Measurements from ENCODE around the gene CLCN3.

DNA sequence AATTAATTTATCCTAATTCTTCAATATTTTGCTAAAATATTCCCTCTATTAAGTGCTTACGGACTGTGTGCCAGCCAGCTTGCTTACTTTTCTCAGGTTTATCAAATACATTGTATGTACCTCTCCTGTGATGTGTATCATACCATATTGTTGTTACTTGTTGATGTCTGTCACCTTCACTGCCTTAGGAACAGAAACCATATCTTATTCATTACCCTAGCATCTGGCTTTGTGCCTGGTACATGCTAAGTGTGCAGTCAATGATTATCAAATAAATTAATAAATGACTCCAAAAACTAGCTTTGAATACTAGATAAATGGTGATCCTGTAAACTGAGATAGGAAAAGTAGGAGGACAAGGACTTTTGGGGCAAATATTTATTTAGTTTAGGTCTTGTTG is 6.9 kb downstream of the CLCN3 start:
- TF ChIP-seq, protein P1, sequence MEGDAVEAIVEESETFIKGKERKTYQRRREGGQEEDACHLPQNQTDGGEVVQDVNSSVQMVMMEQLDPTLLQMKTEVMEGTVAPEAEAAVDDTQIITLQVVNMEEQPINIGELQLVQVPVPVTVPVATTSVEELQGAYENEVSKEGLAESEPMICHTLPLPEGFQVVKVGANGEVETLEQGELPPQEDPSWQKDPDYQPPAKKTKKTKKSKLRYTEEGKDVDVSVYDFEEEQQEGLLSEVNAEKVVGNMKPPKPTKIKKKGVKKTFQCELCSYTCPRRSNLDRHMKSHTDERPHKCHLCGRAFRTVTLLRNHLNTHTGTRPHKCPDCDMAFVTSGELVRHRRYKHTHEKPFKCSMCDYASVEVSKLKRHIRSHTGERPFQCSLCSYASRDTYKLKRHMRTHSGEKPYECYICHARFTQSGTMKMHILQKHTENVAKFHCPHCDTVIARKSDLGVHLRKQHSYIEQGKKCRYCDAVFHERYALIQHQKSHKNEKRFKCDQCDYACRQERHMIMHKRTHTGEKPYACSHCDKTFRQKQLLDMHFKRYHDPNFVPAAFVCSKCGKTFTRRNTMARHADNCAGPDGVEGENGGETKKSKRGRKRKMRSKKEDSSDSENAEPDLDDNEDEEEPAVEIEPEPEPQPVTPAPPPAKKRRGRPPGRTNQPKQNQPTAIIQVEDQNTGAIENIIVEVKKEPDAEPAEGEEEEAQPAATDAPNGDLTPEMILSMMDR (IDR thresholded peaks at IDR 0.05; ENCODE audit: low read length) = no peak
- TF ChIP-seq EZH2 (IDR thresholded peaks at IDR 0.05; ENCODE audit: borderline replicate concordance, low read length) = no peak
